GM19468 (cell line): Measurements from ENCODE around the gene YAP1.

ENCODE experiments used
- ATAC-seq: cut with Tn5 transposase; IDR thresholded peaks from one replicate; pipeline ENCODE4 v1.9.1; 2021; ENCODE audit warnings: mild to moderate bottlenecking, moderate library complexity, moderate number of reproducible peaks; ENCODE audit not compliant: unreplicated experiment; ENCODE audit errors: extremely low read depth

YAP1 gene

GRCh38 chr11:102155676-102156075 lies 45.4 kb downstream of the YAP1 start:
- no peak for ATAC-seq

- no peak for ATAC-seq
Observed at GRCh38 chr11:102157219-102157618, 47.0 kb downstream of the YAP1 start.

- ATAC-seq = no peak
Observed at GRCh38 chr11:102158164-102158735, 48.0 kb downstream of the YAP1 start.

GRCh38 chr11:102163368-102163767 lies 53.1 kb downstream of the YAP1 start:
- no peak for ATAC-seq

GRCh38 chr11:102166175-102167064 lies 56.2 kb downstream of the YAP1 start:
- no peak for ATAC-seq

- no peak for ATAC-seq
Observed at GRCh38 chr11:102168481-102168880, 58.2 kb downstream of the YAP1 start.

GRCh38 chr11:102171101-102171500 lies 60.9 kb downstream of the YAP1 start:
- ATAC-seq = no peak

GRCh38 chr11:102172127-102172848 lies 62.0 kb downstream of the YAP1 start:
- ATAC-seq = no peak

- ATAC-seq = no peak
Observed at GRCh38 chr11:102177126-102177525, 66.9 kb downstream of the YAP1 start.

GRCh38 chr11:102177974-102178631 lies 67.9 kb downstream of the YAP1 start:
- ATAC-seq = no peak

GRCh38 chr11:102179371-102179770 lies 69.1 kb downstream of the YAP1 start:
- ATAC-seq = no peak

GRCh38 chr11:102184269-102184987 lies 74.2 kb downstream of the YAP1 start:
- no peak for ATAC-seq

GRCh38 chr11:102186551-102187191 lies 76.4 kb downstream of the YAP1 start:
- no peak for ATAC-seq

GRCh38 chr11:102187416-102188151 lies 77.3 kb downstream of the YAP1 start:
- ATAC-seq = no peak

- no peak for ATAC-seq
Observed at GRCh38 chr11:102188488-102188887, 78.2 kb downstream of the YAP1 start.

GRCh38 chr11:102191832-102192231 lies 81.6 kb downstream of the YAP1 start:
- no peak for ATAC-seq

- no peak for ATAC-seq
Observed at GRCh38 chr11:102192349-102193066, 82.3 kb downstream of the YAP1 start.

- no peak for ATAC-seq
Observed at GRCh38 chr11:102194257-102194656, 84.0 kb downstream of the YAP1 start.
